Tibial artery (tissue), 4 donors: Measurements from ENCODE around the gene ARSG.
A peak's percentile ranks its signal among the peaks of the same experiment; 100 is the strongest.

ENCODE experiments used
- DNase-seq, 2 donors: peaks; one replicate each; pipeline ENCODE4 v3.0.0-alpha.2; 2019
- H3K27ac ChIP-seq, 2 donors: fragments of 200-600 bp; sonication (generic) in 1 of 2; 1 replicate in 1 of 2; 2 replicates in 1 of 2; pipeline ENCODE4 v1.5.1; 2018 to 2019; ENCODE audit warnings: mild to moderate bottlenecking in 1 of 2
- H3K27me3 ChIP-seq, 2 donors: fragments of 200-600 bp; sonication (generic) in 1 of 2; one replicate each; pipeline versions ENCODE4 v1.5.1 to v1.6.0; 2016 to 2019
- H3K36me3 ChIP-seq, 3 donors: fragments of 200-600 bp; sonication (generic) in 2 of 3; one replicate each; pipeline ENCODE4 v1.5.1; 2016 to 2019; ENCODE audit warnings: mild to moderate bottlenecking in 2 of 3
- H3K4me1 ChIP-seq, 4 donors: fragments of 200-600 bp; sonication (generic) in 2 of 4; 1 replicate in 3 of 4; 2 replicates in 1 of 4; pipeline ENCODE4 v1.5.1; 2016 to 2019
- H3K4me3 ChIP-seq, 2 donors: fragments of 200-600 bp; sonication (generic) in 1 of 2; 1 replicate in 1 of 2; 2 replicates in 1 of 2; pipeline ENCODE4 v1.5.1; 2018 to 2019; ENCODE audit warnings: mild to moderate bottlenecking in 2 of 2
- H3K9me3 ChIP-seq, 3 donors: fragments of 200-600 bp; sonication (generic) in 1 of 3; one replicate each; pipeline ENCODE4 v1.5.1; 2016 to 2019
- CTCF ChIP-seq, 2 experiments: fragments of 200-600 bp in 1 of 2; fragments of 450-650 bp in 1 of 2; IDR thresholded peaks; one replicate each; pipeline ENCODE4 v1.5.1; 2017 to 2019; ENCODE audit warnings: antibody characterized with exemption in 2 of 2, mild to moderate bottlenecking in 1 of 2, moderate library complexity in 1 of 2
- intact Hi-C: fragments of 100-400 bp; cut with DNase I; formaldehyde crosslinking; loops from one replicate; pipeline ENCODE4 v1.15.0; 2023; ENCODE audit warnings: low total_unique reads

The ARSG gene

GRCh38 chr17:68314916-68315535, 23.7 kb downstream of the ARSG start:
- TF ChIP-seq CTCF (IDR thresholded peaks at IDR 0.05), result no peak
- H3K4me1 ChIP-seq, result no peaks in the 10 kb centered on the region
- DNase-seq, result peak in 1 of 2 donors; percentile 63
- no peak overlapping the region for H3K27ac ChIP-seq
- H3K36me3 ChIP-seq, result no peaks in the 10 kb centered on the region
- H3K4me3 ChIP-seq, result no peak overlapping the region
- no peaks in the 10 kb centered on the region for H3K9me3 ChIP-seq
- intact Hi-C loops, result no loop called here
- H3K27me3 ChIP-seq, result no peaks in the 10 kb centered on the region

- H3K4me1 ChIP-seq, result no peaks in the 10 kb centered on the region
- intact Hi-C loops, result no loop called here
Observed at GRCh38 chr17:68315930-68316329, 24.6 kb downstream of the ARSG start.

GRCh38 chr17:68317458-68317857, 26.2 kb downstream of the ARSG start:
- no peaks in the 10 kb centered on the region for H3K9me3 ChIP-seq
- H3K36me3 ChIP-seq, result no peaks in the 10 kb centered on the region
- no peak for TF ChIP-seq CTCF (IDR thresholded peaks at IDR 0.05)
- intact Hi-C loops, result no loop called here
- H3K27me3 ChIP-seq, result no peaks in the 10 kb centered on the region
- no peak overlapping the region for H3K27ac ChIP-seq
- no peak overlapping the region for H3K4me3 ChIP-seq
- H3K4me1 ChIP-seq, result no peaks in the 10 kb centered on the region
- DNase-seq, result no peak

More at GRCh38 chr17:68315930-68316329, 24.6 kb downstream of the ARSG start:
- H3K9me3 ChIP-seq, result no peaks in the 10 kb centered on the region
- no peaks in the 10 kb centered on the region for H3K36me3 ChIP-seq
- no peak overlapping the region for H3K27ac ChIP-seq
- no peak for TF ChIP-seq CTCF (IDR thresholded peaks at IDR 0.05)
- no peaks in the 10 kb centered on the region for H3K27me3 ChIP-seq
- no peak for DNase-seq
- no peak overlapping the region for H3K4me3 ChIP-seq

- Histone ChIP-seq H3K27ac (no peak overlapping the region), H3K36me3 (no peaks in the 10 kb centered on the region), H3K4me1 (no peaks in the 10 kb centered on the region), H3K27me3 (no peaks in the 10 kb centered on the region), H3K4me3 (no peak overlapping the region), H3K9me3 (no peaks in the 10 kb centered on the region)
- no peak for TF ChIP-seq CTCF (IDR thresholded peaks at IDR 0.05)
- DNase-seq, result no peak
- intact Hi-C loops, result no loop called here
Observed at GRCh38 chr17:68318103-68318991, 27.1 kb downstream of the ARSG start.

- no peaks in the 10 kb centered on the region for H3K4me1 ChIP-seq
Observed at GRCh38 chr17:68319410-68320162, 28.3 kb downstream of the ARSG start.

More at GRCh38 chr17:68319410-68320162, 28.3 kb downstream of the ARSG start:
- no peaks in the 10 kb centered on the region for H3K36me3 ChIP-seq
- intact Hi-C loops, result no loop called here
- no peaks in the 10 kb centered on the region for H3K27me3 ChIP-seq
- no peak for TF ChIP-seq CTCF (IDR thresholded peaks at IDR 0.05)
- no peak overlapping the region for H3K4me3 ChIP-seq
- DNase-seq, result no peak
- no peak overlapping the region for H3K27ac ChIP-seq
- H3K9me3 ChIP-seq, result no peaks in the 10 kb centered on the region
